ENCODE results near the gene QSOX1.

QSOX1 gene

GRCh38 chr1:180182643-180183311 lies 28.1 kb downstream of the QSOX1 start:
- H3K4me3 ChIP-seq (ENCODE audit: low read depth, low read length, poor library complexity, severe bottlenecking) = no peak overlapping the region

GRCh38 chr1:180183426-180183825 lies 28.8 kb downstream of the QSOX1 start:
- no peak overlapping the region for H3K9ac ChIP-seq (ENCODE audit: low read length)
- no peak overlapping the region for H3K27ac ChIP-seq (ENCODE audit: low read depth, low read length, poor library complexity, severe bottlenecking)
- no peaks in the 10 kb centered on the region for H3K4me1 ChIP-seq (ENCODE audit: insufficient read depth, low read length, severe bottlenecking)
- no peaks in the 10 kb centered on the region for H3K36me3 ChIP-seq (ENCODE audit: insufficient read depth, low read length)
- H3K79me2 ChIP-seq (ENCODE audit: insufficient read depth, low read length) = no peaks in the 10 kb centered on the region
- TF ChIP-seq CTCF (IDR thresholded peaks at IDR 0.05; ENCODE audit: low read length) (no peak), EZH2 (IDR thresholded peaks at IDR 0.05; ENCODE audit: borderline replicate concordance, low read length) (no peak)
- H3K9me3 ChIP-seq (ENCODE audit: low read length) = no peaks in the 10 kb centered on the region
- H4K20me1 ChIP-seq (ENCODE audit: insufficient read depth, low read length) = no peaks in the 10 kb centered on the region
- no peak overlapping the region for H3K4me3 ChIP-seq (ENCODE audit: low read depth, low read length, poor library complexity, severe bottlenecking)
- no peak overlapping the region for H3K4me2 ChIP-seq (ENCODE audit: low read length)
- 0 out of 2 replicates have a peak, but pooled peaks cover 5% of the 10 kb centered on the region for H3K27me3 ChIP-seq (ENCODE audit: insufficient read depth, low read length)
- H2AFZ ChIP-seq (ENCODE audit: low read length) = no peak overlapping the region
- H3K9me2 ChIP-seq (ENCODE audit: low read depth, low read length) = no peaks in the 10 kb centered on the region
- H3F3A ChIP-seq (ENCODE audit: insufficient read depth, low read length) = no peaks in the 10 kb centered on the region

More at GRCh38 chr1:180182643-180183311, 28.1 kb downstream of the QSOX1 start:
- TF ChIP-seq CTCF (IDR thresholded peaks at IDR 0.05; ENCODE audit: low read length) (no peak), EZH2 (IDR thresholded peaks at IDR 0.05; ENCODE audit: borderline replicate concordance, low read length) (no peak)
- Histone ChIP-seq H3K36me3 (ENCODE audit: insufficient read depth, low read length) (no peaks in the 10 kb centered on the region), H3K27me3 (ENCODE audit: insufficient read depth, low read length) (0 out of 2 replicates have a peak, but pooled peaks cover 5% of the 10 kb centered on the region), H3F3A (ENCODE audit: insufficient read depth, low read length) (no peaks in the 10 kb centered on the region), H4K20me1 (ENCODE audit: insufficient read depth, low read length) (no peaks in the 10 kb centered on the region), H3K9ac (ENCODE audit: low read length) (no peak overlapping the region), H3K4me1 (ENCODE audit: insufficient read depth, low read length, severe bottlenecking) (no peaks in the 10 kb centered on the region), H2AFZ (ENCODE audit: low read length) (no peak overlapping the region), H3K9me2 (ENCODE audit: low read depth, low read length) (no peaks in the 10 kb centered on the region), H3K9me3 (ENCODE audit: low read length) (no peaks in the 10 kb centered on the region), H3K79me2 (ENCODE audit: insufficient read depth, low read length) (no peaks in the 10 kb centered on the region), H3K4me2 (ENCODE audit: low read length) (no peak overlapping the region), H3K27ac (ENCODE audit: low read depth, low read length, poor library complexity, severe bottlenecking) (no peak overlapping the region)

GRCh38 chr1:180184041-180184440 lies 29.4 kb downstream of the QSOX1 start:
- no peaks in the 10 kb centered on the region for H3F3A ChIP-seq (ENCODE audit: insufficient read depth, low read length)
- H3K9ac ChIP-seq (ENCODE audit: low read length) = no peak overlapping the region
- 0 out of 2 replicates have a peak, but pooled peaks cover 5% of the 10 kb centered on the region for H3K27me3 ChIP-seq (ENCODE audit: insufficient read depth, low read length)
- no peaks in the 10 kb centered on the region for H3K9me3 ChIP-seq (ENCODE audit: low read length)
- H3K4me1 ChIP-seq (ENCODE audit: insufficient read depth, low read length, severe bottlenecking) = no peaks in the 10 kb centered on the region
- H3K9me2 ChIP-seq (ENCODE audit: low read depth, low read length) = no peaks in the 10 kb centered on the region
- TF ChIP-seq CTCF (IDR thresholded peaks at IDR 0.05; ENCODE audit: low read length) (no peak), EZH2 (IDR thresholded peaks at IDR 0.05; ENCODE audit: borderline replicate concordance, low read length) (no peak)
- no peak overlapping the region for H3K4me2 ChIP-seq (ENCODE audit: low read length)
- no peaks in the 10 kb centered on the region for H4K20me1 ChIP-seq (ENCODE audit: insufficient read depth, low read length)
- no peaks in the 10 kb centered on the region for H3K79me2 ChIP-seq (ENCODE audit: insufficient read depth, low read length)
- H2AFZ ChIP-seq (ENCODE audit: low read length) = no peak overlapping the region
- H3K36me3 ChIP-seq (ENCODE audit: insufficient read depth, low read length) = no peaks in the 10 kb centered on the region
- no peak overlapping the region for H3K27ac ChIP-seq (ENCODE audit: low read depth, low read length, poor library complexity, severe bottlenecking)
- H3K4me3 ChIP-seq (ENCODE audit: low read depth, low read length, poor library complexity, severe bottlenecking) = no peak overlapping the region

Measured in OCI-LY1 (cell line).